HG03095 (cell line): Measurements from ENCODE around the gene FIG4.
"Not testable (repeated sequence)": the region's sequence is repeated elsewhere in the genome, so short reads cannot be mapped to it uniquely, and the experiment has no call there.

Source experiments
- ATAC-seq: cut with Tn5 transposase; IDR thresholded peaks from one replicate; pipeline ENCODE4 v1.9.1; 2021; ENCODE audit warnings: moderate library complexity; ENCODE audit not compliant: unreplicated experiment

The FIG4 gene

DNA sequence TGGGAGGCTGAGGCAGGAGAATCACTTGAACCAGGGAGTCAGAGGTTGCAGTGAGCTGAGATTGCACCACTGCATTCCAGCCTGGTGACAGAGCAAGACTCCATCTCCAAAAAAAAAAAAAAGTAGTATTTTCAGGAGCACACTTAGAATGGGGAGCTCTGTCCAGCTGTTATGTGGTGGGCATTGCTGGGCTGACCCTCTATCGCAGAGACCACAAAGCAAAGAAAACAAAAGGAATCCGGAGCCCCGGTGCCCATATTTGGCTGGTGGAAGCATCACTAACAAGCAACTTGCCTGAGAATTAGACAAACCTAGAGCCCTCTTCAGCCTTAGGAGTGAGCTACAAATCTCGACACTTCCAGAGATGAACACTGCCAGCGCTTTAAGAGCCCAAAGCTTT, 149.7 kb downstream of the FIG4 start:
- no peak for ATAC-seq

DNA sequence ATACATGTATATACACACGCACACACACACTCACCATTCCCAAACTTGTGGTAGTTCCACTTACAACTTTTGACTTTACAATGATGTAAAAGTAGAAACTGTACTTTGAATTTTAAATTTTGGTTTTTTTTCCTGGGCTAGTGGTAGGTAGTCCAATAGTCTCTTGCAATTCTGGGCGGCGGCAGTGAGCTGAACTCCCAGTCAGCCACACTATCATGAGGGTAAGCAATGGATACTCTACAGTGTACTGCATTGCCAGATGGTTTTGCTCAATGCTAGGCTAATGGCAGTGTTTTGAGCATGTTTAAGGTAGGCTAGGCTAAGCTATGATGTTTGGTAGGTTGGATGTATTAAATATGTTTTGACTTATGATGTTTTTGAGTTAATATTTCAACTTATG, 150.8 kb downstream of the FIG4 start:
- no peak for ATAC-seq

DNA sequence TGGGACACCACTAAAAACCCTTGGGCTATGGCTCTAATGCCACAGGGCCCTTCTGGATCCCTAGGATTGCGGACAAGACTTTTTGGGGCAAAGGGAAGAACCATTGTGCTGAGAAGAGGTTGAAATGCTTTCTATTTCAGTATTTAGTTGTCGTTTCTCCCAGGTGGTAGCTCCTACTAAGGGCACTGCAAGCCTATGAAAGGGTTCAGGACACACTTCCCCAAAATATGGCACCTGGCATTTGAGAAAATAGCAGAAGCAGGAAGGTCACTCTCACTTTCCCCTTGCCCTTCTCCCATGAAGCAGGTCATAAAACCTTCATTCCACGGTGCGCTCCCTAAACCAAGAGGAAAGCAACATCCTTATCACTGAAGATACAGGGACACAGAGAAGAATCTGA, 161.6 kb downstream of the FIG4 start:
- no peak for ATAC-seq

DNA sequence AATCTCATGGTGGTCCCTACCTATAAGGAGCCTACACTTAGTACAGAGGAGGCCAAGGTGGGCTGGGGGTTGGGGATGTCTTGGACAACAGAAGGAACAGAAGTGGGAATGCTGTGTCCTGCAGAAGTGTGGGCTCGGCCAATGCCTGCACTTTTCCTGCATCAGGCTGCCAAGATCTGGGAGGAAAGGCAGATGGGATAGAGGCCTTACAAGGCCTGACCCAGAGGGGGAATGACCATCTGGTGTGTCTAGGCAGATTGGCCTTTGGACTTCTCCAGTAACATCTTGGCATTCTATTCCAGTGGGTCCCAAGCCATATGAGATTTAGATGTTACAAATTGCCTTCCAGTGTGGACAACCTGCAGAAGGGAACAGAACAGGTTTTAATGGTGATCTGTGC, 162.3 kb downstream of the FIG4 start:
- ATAC-seq, result no peak

DNA sequence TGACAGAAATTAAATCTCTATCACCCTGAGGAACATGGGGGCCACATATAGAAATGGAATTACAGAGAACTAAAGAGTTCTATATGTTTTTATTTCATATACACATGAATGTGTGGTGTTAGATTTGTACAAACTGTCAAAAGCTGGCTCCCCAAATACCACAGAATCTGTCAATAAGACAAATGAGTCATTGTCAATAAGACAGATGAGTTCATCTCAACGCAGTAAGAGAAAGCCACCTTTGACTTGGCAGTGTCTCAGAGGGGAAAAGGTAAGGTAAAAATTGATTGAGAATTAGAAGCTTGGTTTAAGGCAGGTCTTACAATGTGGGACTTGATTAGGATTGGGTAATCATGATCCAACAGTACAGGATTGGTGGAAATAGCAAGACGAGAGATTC, 162.9 kb downstream of the FIG4 start:
- no peak for ATAC-seq

DNA sequence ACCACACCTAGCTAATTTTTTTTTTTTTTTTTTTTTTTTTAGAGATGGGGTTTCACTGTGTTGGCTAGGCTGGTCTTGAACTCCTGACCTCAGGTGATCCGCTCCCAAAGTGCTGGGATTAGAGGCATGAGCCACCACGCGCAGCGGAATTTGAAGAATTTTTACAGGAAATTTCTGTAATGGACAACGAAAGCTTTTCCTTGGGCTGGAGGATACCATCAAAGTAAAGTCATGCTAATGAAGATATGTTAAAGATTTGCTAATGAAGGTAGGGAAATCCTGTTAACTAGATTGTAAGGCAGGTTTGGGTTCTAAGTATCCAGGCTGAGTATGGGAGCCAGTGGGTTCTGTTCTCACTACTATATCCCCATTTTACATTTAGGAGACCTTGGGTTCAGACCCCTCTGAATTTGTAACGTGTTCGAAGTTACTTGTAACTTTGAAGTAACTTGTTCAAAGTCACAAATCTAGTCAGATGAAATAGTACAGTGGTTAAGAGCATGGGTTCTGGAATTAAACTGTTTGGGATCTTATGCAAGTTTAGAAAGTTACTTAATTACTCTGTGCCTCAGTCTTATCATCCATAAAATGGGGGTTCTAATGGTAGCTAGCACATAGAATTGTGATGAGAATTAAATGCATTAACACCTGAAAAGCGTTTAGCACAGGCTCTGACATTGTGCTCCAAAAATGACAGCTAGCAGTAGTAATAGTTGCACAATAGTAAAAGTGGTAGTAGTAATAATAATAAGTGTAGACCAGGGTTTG, 163.6 kb downstream of the FIG4 start:
- no peak for ATAC-seq

DNA sequence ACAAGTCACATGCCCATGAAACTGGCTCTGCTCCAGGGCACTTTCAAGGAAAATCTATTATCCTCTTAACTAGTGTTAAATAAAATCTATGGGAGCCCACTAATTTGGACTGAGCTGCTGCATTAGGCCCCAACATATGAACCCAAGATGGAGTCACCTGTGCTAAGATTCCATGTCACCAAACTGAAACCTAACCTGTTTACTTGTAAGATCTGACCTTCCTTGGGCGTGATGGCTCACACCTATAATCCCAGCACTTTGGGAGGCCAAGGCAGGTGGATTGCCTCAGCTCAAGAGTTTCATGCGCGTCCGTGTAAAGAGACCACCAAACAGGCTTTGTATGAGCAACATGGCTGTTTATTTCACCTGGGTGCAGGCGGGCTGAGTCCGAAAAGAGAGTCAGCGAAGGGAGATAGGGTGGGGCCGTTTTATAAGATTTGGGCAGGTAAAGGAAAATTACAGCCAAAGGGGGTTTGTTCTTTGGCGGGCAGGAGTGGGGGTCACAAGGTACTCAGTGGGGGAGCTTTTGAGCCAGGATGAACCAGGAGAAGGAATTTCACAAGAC, 164.5 kb downstream of the FIG4 start:
- ATAC-seq, result not testable (repeated sequence)

DNA sequence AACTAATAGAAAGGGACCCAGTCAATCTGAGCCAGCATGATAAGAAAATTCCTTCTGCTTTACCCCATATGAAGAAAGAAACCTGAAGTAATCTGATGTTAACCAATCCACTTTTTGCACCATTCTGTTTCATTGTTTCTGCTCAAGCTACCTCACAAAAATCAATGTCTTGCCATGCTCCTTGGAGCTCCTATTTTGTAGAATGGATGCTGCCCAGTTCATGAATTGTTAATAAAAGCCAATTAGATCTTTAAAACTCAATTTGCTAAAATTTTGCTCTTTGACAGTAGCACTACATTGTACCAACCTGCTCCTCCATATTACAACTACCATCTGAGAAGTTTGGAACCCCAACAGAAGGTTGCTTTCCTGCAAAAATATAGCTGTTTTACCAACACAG, 170.8 kb downstream of the FIG4 start:
- ATAC-seq, result no peak

DNA sequence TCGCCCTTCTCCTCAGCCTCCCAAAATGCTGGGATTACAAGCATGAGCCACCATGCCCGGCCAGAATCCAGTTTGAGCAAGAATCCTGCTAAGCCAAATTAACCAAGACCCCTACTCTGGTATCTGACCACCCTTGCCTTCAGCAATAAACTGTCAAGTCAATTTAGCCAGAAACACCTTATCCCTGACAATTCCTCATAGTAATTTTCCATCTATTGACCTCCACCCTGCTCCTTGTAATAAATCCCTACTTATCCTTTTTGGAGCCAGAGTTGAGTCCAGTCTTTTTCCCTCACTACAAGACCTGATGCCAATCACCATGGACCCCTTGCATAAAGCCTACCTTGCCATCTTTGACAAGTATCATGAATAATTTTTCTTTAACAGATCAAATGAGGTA, 173.0 kb downstream of the FIG4 start:
- ATAC-seq, result no peak

DNA sequence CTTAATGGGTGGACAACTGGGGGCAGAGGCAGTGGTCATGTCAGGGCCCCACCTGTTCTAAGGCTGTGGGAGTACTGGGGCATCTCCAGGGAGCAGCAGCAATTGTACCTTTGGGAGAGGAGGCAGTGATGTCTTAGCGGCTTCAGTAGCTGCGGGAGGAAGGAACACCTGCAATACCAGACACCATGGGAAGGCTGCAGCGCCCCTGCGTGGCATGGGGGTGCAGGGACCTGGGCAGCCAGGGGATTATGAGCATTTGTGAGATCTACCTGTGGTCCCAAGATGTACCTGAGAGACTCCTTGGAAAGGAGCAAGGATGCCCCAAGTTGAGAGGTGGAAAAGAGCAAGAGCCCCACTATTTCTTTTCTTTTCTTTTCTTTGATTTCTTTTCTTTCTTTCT, 174.9 kb downstream of the FIG4 start:
- no peak for ATAC-seq

DNA sequence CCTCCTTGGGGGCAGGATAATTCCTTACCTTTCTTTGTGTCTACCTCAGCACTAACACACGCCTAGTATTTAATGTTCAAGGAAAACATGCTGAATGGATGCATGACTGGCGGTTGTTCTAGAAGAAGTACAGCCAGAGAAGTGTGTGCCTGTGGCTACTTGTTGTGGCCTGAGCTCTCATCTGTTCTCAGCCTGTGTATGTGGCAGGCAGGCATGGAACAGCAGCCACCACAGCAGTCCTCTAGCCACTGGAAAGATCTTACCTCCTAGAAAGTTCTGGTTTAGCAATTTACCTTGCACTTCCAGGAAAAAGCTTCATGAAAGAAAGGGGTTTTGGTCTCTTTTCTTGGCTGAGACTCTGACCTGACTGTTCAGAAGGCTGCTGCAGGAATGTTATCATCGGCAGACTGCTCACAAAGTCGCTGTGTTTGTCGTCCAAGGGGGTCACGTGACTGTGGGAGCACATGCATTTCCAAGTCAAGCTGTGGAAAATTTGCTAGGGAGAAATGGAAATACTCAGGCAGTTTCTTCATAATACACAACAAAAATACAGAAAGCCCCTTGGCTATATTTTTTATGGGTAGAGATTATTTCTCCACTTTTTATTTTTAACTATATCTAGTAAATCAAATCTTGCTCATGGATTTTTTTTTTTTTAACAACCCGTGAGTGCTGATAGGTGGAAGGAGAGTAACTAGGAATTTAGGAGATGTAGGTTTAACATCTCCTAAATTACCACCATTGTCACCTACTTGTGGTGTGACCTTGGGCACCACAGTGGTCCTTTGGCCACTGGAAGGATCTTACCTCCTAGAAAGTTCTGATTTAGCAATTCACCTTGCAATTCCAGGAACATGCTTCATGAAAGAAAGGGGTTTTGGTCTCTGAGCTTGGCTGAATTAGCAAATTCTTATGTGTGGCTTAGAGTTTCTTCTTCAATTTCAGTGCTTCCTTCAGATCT, 176.2 kb downstream of the FIG4 start:
- ATAC-seq, result no peak

DNA sequence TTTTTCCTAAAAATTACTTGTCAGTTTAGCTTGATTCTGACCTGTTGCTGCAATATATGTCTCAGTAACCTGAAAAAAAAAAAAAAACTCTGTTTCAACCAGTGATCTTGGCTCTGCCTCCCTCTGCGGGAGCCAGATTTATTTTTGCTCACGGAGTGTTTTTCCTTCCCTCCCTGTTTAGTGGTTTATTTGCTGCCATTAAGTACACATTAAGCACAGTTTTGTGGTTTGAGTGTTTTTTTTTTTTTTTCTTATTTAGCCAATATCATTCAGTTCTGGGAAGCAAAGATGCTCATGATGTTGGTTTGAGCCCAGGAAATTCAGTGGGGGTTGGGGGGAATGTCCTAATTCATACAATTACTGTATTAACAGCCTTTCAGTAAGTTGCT, 176.9 kb downstream of the FIG4 start:
- ATAC-seq, result no peak

DNA sequence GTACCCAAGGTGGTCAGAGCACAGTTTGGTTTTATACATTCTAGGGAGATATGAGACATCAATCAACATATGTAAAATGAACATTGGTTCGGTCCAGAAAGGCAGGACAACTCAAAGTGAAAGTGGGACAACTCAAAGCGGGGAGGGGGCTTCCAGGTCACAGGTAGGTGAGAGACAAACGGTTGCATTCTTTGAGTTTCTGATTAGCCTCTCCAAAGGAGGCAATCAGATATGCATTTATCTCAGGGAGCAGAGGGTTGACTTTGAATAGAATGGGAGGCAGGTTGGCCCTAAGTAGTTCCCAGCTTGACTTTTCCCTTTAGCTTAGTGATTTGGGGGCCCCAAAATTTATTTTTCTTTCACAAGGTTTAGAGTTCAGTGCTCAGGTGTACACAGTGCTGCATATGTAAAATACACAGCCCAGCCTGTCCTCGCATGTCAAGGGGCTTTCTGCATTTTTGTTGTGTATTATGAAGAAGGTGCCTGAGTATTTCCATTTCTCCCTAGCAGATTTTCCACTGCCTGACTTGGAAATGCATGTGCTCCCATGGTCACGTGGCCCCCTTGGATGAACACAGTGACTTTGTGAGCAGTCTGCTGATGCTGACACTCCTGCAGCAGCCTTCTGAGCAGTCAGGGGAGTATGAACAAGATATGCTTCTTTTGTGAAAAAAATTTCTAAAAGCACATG, 178.4 kb downstream of the FIG4 start:
- not testable (repeated sequence) for ATAC-seq

DNA sequence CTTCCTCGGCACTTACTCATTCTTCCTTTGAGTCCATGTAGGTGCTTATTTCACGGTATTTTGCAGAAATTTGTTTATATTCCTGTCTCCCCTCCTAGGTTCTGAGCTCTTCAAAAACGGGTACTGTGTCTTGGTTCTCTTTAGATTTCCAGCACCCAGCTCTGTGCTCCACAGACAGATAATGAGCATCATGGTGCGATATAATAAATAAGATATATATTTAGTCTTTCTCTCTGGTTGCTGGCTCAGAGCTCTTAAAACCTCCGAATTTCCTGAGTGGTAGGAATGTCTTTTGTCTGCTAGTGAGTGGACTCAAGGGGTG, 179.0 kb downstream of the FIG4 start:
- no peak for ATAC-seq

DNA sequence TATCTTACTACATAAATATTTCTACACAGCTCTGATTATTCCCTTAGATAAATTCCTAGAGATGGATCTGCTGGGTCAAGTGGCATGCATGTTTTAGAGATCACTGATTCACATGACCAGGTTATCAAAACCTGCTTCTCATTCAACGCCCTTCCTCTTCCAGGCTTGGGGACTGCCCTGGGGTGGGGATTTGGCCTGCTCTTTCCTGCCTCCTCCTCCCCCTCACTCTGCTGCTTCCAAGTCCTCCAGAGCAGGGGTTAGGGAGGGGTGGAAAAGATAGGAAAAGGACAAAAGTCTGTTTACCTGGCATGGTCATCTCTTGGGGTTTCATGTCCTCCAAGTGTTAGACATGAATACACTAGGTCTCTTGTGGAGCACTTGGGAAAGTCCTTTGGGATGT, 181.5 kb downstream of the FIG4 start:
- ATAC-seq, result no peak

DNA sequence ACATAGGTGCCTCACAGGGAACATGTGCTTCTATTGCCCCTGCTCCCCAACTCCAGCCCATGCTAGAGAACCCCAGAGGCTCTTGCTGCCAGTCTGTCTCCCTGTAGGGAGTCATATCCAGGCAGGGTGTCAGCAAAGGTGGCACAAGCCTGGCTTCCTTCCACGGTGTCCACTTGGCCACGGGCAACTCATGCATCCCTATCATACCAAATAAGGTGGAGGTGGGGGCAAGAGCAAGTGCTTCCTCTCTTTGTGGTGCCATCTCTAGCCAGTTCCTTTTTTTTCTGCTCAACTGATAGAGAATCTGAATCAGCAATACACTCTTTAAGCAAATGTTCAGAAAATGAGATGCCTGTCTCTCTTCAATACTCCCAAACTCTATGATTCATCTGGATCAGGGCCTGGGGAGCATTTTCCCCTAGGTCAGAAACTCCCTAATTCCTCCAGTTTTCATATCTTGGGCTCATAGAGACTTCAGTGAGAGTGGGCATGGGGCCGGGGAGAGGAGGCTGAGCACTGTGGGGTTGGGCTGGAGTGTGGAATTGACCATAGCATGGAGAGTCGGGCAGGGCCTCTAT, 182.0 kb downstream of the FIG4 start:
- ATAC-seq, result no peak

DNA sequence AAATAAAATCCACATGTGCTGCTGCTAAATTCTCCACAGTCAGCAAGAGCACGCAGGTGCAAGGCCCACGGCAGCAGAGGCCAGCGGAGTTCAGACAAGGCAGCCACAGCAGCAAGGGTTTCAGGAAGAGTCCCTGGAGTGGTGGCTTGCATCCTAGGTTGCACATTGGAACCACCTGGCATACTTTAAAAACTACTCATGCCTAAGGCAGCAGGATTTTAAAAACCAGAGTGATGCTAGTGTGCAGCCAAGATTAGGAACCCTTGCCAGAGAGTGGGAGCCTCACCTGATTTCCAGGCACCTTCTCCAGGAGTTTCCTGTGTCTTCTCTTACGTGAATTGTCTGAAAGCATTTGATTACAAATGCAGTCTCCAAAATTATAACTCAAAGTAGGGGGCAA, 183.0 kb downstream of the FIG4 start:
- no peak for ATAC-seq

DNA sequence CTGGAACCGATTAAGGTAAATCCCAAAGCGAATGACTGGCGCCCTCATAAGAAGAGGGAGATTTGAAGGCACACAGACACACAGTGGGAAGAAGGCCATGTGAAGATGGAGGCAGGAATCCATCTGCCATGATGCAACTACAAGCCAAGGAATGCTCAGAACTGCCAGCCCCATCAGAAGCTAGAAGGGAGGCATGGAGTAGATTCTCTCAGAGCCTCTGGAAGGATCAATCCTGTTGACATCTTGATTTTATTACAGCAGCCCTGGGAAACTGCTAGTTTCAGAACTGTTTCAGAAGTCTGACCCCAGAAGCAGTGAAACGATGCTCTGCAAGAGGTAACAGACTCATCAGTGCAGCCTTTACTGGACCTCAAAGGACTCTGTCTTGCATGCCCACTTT, 183.5 kb downstream of the FIG4 start:
- ATAC-seq, result no peak
